CMK (cell line): Measurements from ENCODE around the gene SCUBE2.
"Not testable (repeated sequence)": the region's sequence is repeated elsewhere in the genome, so short reads cannot be mapped to it uniquely, and the experiment has no call there.

Experiments
- DNase-seq: peaks from one replicate; pipeline ENCODE4 v3.0.0-alpha.2; 2010; ENCODE audit warnings: low read depth

The SCUBE2 gene

GRCh38 chr11:9040410-9040809 is 51.0 kb downstream of the SCUBE2 start:
- no peak for DNase-seq

DNA sequence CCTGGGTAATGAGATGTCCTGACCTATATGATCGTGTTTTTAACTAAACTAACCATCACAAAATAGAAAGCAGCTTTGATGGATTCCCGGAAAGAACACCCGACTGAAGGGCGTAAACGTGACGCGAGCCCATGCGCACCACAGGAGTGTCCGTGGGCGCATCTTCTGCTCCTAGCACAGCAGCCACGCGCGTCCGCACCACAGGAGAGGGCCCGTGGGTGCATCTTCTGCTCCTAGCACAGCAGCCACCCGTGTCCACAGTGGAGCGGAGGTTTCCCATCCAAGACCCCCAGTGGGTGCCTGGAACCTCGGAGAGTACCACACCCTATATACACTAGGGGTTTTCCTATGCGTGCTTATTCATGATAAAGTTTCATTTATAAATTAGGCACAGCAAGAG is 51.5 kb downstream of the SCUBE2 start:
- no peak for DNase-seq

GRCh38 chr11:9039198-9039597 is 52.2 kb downstream of the SCUBE2 start:
- no peak for DNase-seq

GRCh38 chr11:9038541-9038940 is 52.9 kb downstream of the SCUBE2 start:
- no peak for DNase-seq

- DNase-seq: no peak
These were observed 53.4 kb downstream of the SCUBE2 start for GRCh38 chr11:9037963-9038362.

- DNase-seq: no peak
These were observed 54.2 kb downstream of the SCUBE2 start for GRCh38 chr11:9037046-9037780.

- no peak for DNase-seq
These were observed 60.8 kb downstream of the SCUBE2 start for GRCh38 chr11:9030601-9031000.

- no peak for DNase-seq
These were observed 62.0 kb downstream of the SCUBE2 start for GRCh38 chr11:9029422-9029821.

- no peak for DNase-seq
These were observed 62.8 kb downstream of the SCUBE2 start for GRCh38 chr11:9028581-9028980.

DNA sequence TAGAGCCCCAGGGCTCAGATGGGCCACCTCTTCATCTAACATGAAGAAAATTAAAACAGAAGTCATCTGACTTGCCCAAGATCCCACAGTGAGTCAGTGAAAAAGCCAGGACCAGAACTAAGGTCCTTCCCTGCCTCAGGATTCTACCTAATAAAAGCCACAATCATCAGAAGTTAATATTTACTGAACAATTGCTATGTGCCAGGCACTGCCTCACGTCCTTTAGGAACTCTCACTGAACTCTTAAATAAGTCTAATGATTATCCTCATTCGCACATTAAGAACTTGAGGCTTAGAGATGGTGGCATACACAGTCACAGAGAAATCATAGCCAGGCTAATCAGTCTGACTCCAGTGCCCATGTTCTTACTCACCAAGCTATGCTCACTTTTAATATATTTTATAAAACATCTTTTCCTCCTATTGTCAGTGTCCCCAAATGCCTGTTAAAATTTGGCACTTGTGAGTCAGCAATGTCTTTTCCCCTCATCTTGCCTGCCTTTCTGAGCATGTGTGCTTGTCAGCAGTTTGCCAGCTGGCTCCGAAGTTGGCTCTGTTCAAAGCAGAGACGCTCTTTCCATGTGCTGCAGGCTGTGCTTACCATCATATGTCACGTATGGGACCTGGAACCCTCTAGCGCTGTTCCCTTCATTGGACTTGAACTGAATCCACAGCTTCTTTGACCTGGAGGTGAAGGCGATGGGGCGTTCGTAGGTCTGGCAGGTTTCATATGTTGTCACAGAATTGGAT is 66.1 kb downstream of the SCUBE2 start:
- no peak for DNase-seq

DNA sequence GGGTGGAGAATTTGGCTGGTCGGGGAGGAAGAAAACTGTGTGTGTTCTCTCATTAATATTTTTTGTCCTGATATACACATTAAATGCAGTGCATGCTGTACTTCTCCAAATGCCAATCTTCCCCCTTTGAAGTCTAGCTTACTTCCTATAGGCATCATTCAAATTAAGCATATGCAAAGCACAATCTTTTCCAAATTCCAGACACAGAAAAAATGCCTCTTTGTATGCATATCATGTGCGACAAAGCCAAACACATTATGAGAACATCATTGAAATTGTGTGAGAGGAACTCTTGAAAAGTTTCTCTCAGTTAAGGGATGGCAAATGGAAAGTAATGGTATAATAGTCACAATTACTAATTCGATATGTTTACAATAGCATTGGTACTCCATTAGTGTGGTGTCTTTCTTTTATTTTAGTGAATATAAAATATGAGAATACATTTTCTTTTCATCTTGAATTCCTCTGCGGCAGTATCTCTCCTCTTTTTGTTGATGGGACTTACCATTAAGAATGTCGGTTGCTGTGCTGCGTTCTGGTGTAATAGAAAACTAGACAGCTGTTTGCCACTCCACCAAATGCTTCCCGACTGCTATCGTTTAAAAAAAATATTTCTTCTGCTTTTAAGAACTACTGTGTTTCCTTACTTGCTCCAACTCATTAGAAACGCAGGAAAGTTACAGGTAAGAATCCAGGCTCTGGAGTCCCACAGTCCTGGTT is 68.3 kb downstream of the SCUBE2 start:
- no peak for DNase-seq

- no peak for DNase-seq
These were observed 70.5 kb downstream of the SCUBE2 start for GRCh38 chr11:9020916-9021315.

- no peak for DNase-seq
These were observed 71.5 kb downstream of the SCUBE2 start for GRCh38 chr11:9019861-9020260.

- no peak for DNase-seq
These were observed 73.6 kb downstream of the SCUBE2 start for GRCh38 chr11:9017773-9018172.

GRCh38 chr11:9016916-9017642 is 74.3 kb downstream of the SCUBE2 start:
- DNase-seq: no peak

GRCh38 chr11:9015677-9016076 is 75.7 kb downstream of the SCUBE2 start:
- DNase-seq: peak; percentile 49

GRCh38 chr11:9014826-9015225 is 76.6 kb downstream of the SCUBE2 start:
- DNase-seq: no peak

- DNase-seq: no peak
These were observed 78.0 kb downstream of the SCUBE2 start for GRCh38 chr11:9013373-9013772.

DNA sequence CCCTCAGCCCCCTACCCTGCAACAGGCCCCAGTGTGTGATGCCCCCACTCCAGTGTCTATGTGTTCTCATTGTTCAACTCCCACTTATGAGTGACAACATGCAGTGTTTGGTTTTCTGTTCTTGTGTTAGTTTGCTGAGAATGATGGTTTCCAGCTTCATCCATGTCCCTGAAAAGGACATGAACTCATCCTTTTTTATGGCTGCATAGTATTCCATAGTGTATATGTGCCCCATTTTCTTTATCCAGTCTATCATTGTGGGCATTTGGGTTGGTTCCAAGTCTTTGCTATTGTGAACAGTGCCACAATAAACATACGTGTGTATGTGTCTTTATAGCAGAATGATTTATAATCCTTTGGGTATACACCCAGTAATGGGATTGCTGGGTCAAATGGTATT is 81.9 kb downstream of the SCUBE2 start:
- DNase-seq: not testable (repeated sequence)

GRCh38 chr11:9008661-9009060 is 82.7 kb downstream of the SCUBE2 start:
- DNase-seq: no peak

- no peak for DNase-seq
These were observed 83.3 kb downstream of the SCUBE2 start for GRCh38 chr11:9008011-9008550.

DNA sequence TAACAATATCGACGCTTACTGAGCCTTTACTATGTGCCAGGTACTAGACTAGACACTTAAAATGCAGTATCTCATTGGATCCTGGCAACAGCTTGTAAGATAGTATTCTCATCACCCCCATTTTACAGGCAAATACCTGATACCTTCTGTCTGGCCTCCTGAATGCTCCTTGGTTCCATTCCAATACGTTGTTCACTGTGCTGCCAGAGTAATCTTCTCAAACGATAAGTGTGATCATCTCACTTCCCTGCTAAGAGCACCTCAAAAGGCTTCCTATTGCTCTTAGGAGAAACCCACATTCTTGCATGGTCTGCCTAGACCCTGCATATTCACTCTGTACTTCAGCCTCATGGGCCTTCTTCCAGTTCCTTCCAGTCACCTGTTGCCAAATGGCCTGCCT is 86.3 kb downstream of the SCUBE2 start:
- DNase-seq: no peak
